Left ventricle myocardium inferior (tissue), 1 donor: ENCODE results near the gene KRTAP10-4. TPM values are rescaled to one million over a fixed set of nuclear protein-coding genes. Genes with fewer than 3 reads are reported as not detected.

ENCODE experiments used
- DNase-seq: peaks from one replicate; pipeline ENCODE4 v3.0.0-alpha.2; 2020
- H3K27ac ChIP-seq: fragments of 200-600 bp; replicated peaks from 2 replicates; pipeline ENCODE4 v1.8.0; 2021
- H3K27me3 ChIP-seq: fragments of 200-600 bp; 2 replicates; pipeline ENCODE4 v1.8.0; 2021; ENCODE audit warnings: low read depth
- H3K36me3 ChIP-seq: fragments of 200-600 bp; 2 replicates; pipeline ENCODE4 v1.8.0; 2021
- H3K4me1 ChIP-seq: fragments of 200-600 bp; 2 replicates; pipeline ENCODE4 v1.8.0; 2021
- H3K4me3 ChIP-seq: fragments of 200-600 bp; 2 replicates; pipeline ENCODE4 v1.8.0; 2021; ENCODE audit warnings: mild to moderate bottlenecking, moderate library complexity
- H3K9me3 ChIP-seq: fragments of 200-600 bp; replicated peaks from 2 replicates; pipeline ENCODE4 v1.8.0; 2021
- intact Hi-C: fragments of 100-400 bp; cut with micrococcal nuclease; formaldehyde crosslinking; loops from one replicate; pipeline ENCODE4 v1.11.0; 2022
- total RNA-seq: library from RNA; stranded (reverse); fragmentation: NEBNext Ultra II Directional; extraction: Animal tissue kit (Norgen Biotek cat#: 25700); gene quantifications from one replicate; pipeline ENCODE4 v1.2.1, GENCODE V29; 2021
- TF ChIP-seq, protein P1 (sequence below): fragments of 200-600 bp; IDR thresholded peaks from 2 replicates; pipeline ENCODE4 v1.8.0; 2021; ENCODE audit warnings: antibody characterized with exemption, mild to moderate bottlenecking, borderline replicate concordance
- donor health status: DM: no; HTN: yes; CAD: no; lungs with severe emphysema.

Gene KRTAP10-4
- total RNA-seq, 1 donor from 2014 or later: not detected

DNA sequence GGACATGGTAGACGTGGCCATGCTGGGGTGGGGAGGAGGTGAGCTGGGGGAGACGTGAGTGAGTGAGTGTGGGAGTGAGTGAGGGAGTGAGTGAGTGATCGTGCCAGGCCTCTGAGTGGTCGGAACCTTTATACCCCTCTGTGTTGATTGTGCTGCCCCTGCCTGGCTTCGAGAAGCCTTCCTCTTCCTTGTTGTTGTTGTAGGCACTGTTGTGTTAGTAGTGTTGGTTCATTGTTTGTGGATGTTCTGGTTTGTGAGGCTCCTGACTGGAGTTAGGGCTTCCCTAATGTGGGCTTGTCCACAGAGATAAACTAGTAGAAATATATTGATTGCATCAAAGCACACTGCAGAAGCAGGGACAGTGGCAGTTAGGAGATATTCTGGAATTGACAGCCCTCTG is 14.8 kb upstream of the KRTAP10-4 start, which contains the start of gene KRTAP10-3:
KRTAP10-3 (minus strand) TSS at position 101 of the 400 bp plus-strand sequence; CDS start at position 21, 80 bp downstream.
- Histone ChIP-seq H3K4me1 (no peaks in the 10 kb centered on the region), H3K27me3 (peaks cover 45% of the 10 kb centered on the region), H3K9me3 (peaks cover 37% of the 10 kb centered on the region), H3K4me3 (no peak within 1 kb of the TSS), H3K27ac (no peak within 1 kb of the TSS), H3K36me3 (no peaks in the 10 kb centered on the region)
- no peak for DNase-seq
- TF ChIP-seq, protein P1, sequence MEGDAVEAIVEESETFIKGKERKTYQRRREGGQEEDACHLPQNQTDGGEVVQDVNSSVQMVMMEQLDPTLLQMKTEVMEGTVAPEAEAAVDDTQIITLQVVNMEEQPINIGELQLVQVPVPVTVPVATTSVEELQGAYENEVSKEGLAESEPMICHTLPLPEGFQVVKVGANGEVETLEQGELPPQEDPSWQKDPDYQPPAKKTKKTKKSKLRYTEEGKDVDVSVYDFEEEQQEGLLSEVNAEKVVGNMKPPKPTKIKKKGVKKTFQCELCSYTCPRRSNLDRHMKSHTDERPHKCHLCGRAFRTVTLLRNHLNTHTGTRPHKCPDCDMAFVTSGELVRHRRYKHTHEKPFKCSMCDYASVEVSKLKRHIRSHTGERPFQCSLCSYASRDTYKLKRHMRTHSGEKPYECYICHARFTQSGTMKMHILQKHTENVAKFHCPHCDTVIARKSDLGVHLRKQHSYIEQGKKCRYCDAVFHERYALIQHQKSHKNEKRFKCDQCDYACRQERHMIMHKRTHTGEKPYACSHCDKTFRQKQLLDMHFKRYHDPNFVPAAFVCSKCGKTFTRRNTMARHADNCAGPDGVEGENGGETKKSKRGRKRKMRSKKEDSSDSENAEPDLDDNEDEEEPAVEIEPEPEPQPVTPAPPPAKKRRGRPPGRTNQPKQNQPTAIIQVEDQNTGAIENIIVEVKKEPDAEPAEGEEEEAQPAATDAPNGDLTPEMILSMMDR: no peak
- intact Hi-C loops: no loop called here

DNA sequence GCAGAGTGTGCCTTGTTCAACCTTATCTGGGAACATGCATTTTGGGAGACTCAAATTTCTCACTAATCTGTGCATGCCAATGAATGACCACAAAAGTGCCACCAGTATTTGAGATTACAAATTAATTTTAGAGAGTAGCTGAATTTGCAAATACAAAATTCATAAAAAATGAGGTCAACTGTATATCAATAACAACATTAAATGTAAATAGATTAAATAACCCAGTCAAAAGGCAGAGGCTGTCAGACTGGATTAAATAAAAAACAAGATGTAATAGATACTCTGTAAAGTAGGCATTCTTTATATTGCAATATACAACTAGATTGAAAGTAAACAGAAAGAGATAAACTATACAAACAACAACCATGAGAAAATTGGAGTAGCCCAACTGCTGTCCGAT is 9.4 kb upstream of the KRTAP10-4 start:
- TF ChIP-seq, protein P1: no peak
- H3K4me3 ChIP-seq: no peak overlapping the region

DNA sequence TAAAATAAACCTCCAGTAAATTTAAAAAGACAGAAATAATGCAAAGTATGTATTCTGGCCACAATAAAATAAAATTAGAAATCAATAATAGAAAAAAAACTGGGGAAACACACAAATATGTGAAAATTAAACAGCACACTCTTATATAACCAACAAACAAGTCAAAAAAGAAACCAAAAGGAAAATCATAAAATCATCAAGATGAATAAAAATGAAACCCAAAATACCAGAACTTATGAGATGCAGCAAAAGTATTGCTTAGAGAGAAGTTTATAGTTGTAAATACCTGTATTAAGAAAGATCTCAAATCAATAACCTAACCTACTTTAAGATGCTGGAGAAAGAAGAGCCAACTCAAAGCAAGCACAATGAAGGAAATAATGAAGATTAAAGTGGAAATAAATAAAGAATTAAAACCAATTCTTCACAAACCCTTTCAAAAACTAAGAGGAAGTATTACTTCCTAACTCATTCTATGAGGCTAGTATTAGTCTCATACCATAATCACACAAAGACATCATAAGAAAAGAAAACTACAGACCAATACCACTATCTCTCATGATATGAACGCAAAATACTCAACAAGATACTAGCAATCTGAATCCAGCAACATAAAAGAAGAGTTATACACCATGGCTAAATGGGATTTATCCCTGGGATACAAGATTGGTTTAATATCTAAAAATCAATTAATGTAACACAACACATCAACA is 8.5 kb upstream of the KRTAP10-4 start:
- Histone ChIP-seq H3K9me3 (peaks cover 38% of the 10 kb centered on the region), H3K27ac (no peak overlapping the region), H3K36me3 (no peaks in the 10 kb centered on the region), H3K4me3 (no peak overlapping the region), H3K27me3 (peaks cover 14% of the 10 kb centered on the region), H3K4me1 (no peaks in the 10 kb centered on the region)
- TF ChIP-seq, protein P1: no peak
- intact Hi-C loops: no loop called here
- DNase-seq: no peak

More for the DNA sequence above, 9.4 kb upstream of the KRTAP10-4 start:
- Histone ChIP-seq H3K27ac (no peak overlapping the region), H3K36me3 (no peaks in the 10 kb centered on the region), H3K4me1 (no peaks in the 10 kb centered on the region), H3K9me3 (peaks cover 47% of the 10 kb centered on the region), H3K27me3 (peaks cover 11% of the 10 kb centered on the region)
- intact Hi-C loops: no loop called here
- DNase-seq: no peak

DNA sequence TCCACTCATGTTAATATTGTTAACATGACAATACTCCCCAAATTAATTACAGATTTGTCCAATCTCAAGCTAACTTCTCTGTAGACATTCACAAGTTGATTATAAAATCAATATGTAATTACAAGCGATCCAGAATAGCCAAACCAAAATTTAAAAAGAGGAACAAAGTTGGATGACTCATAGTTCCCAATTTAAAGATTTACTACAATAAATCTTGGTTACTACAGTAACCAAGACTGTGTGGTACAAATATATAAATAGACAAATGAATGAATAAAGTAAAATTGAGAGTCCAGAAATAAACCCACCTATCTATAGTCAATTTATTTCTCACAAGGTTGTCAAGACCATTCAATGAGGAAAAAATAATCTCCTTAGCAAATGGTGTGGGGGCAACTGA is 7.1 kb upstream of the KRTAP10-4 start:
- peaks cover 14% of the 10 kb centered on the region for H3K27me3 ChIP-seq
- no peaks in the 10 kb centered on the region for H3K36me3 ChIP-seq
- no peaks in the 10 kb centered on the region for H3K4me1 ChIP-seq
- intact Hi-C loops: no loop called here
- H3K9me3 ChIP-seq: peaks cover 37% of the 10 kb centered on the region
- DNase-seq: no peak
- no peak overlapping the region for H3K27ac ChIP-seq
- H3K4me3 ChIP-seq: no peak overlapping the region
- TF ChIP-seq, protein P1: no peak

DNA sequence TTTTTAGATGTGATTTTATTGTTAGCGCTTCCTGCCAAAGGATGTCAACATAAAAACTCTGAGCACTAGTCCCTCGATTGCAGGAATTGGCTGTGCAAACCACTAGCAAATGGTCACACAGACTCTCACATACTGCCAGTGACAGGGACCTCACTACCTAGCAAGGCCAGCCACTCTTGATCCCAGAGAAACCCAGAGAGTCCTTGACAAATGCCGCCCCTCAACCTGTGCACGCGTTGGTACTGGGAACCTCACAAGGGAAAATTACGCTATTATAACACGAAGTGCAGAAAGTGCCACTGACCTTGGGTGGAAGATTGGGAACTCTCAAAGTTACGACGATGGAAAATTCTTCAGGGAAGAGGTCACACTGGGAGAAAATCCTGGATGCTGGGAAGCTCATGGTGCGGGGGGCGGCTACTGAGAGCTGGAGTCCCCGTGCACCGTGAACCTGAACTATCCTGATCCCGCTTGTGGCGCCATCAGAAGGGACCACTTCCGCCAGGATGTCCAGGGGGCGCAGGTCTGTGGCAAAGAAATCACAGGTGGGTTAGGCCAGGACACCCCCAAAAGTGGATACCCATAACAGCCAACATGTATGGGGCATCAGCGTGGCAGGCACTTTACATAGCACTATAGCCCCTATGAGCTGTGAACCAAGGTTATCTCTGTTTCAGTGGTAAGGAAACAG is 5.9 kb upstream of the KRTAP10-4 start:
- no peak overlapping the region for H3K27ac ChIP-seq
- no peak for DNase-seq
- no peak overlapping the region for H3K4me3 ChIP-seq
- peaks cover 14% of the 10 kb centered on the region for H3K27me3 ChIP-seq
- H3K9me3 ChIP-seq: peaks cover 35% of the 10 kb centered on the region
- TF ChIP-seq, protein P1: no peak
- H3K4me1 ChIP-seq: no peaks in the 10 kb centered on the region
- no peaks in the 10 kb centered on the region for H3K36me3 ChIP-seq
- intact Hi-C loops: no loop called here
